WTC11 (cell line): ENCODE results near the gene TMPRSS6. TPM values are rescaled to one million over a fixed set of nuclear protein-coding genes. Genes with fewer than 3 reads are reported as not detected.

Experiments used
- ETV6 ChIP-seq: sonication (generic); formaldehyde crosslinking; IDR thresholded peaks from 2 replicates; pipeline ENCODE4 v1.8.1; 2022; ENCODE audit warnings: mild to moderate bottlenecking, missing genetic modification reagents
- FOXK1 ChIP-seq: sonication (generic); formaldehyde crosslinking; IDR thresholded peaks from 2 replicates; pipeline ENCODE4 v1.8.0; 2022; ENCODE audit warnings: mild to moderate bottlenecking, moderate library complexity, missing genetic modification reagents
- NFYB ChIP-seq: sonication (generic); formaldehyde crosslinking; conservative IDR thresholded peaks from 2 replicates; pipeline ENCODE4 v1.8.0; 2022; ENCODE audit warnings: low read depth, missing genetic modification reagents
- SP1 ChIP-seq: sonication (generic); formaldehyde crosslinking; conservative IDR thresholded peaks from 2 replicates; pipeline ENCODE4 v1.8.1; 2022; ENCODE audit warnings: missing genetic modification reagents
- STAT6 ChIP-seq: sonication (generic); formaldehyde crosslinking; conservative IDR thresholded peaks from 2 replicates; pipeline ENCODE4 v1.8.1; 2023; ENCODE audit warnings: mild to moderate bottlenecking, low read depth, missing genetic modification reagents, moderate library complexity
- TEAD1 ChIP-seq: sonication (generic); formaldehyde crosslinking; IDR thresholded peaks from 2 replicates; pipeline ENCODE4 v1.8.0; 2022; ENCODE audit warnings: mild to moderate bottlenecking, missing genetic modification reagents
- TP53 ChIP-seq: sonication (generic); formaldehyde crosslinking; IDR thresholded peaks from 2 replicates; pipeline ENCODE4 v1.8.1; 2023; ENCODE audit warnings: mild to moderate bottlenecking, missing genetic modification reagents
- ZBTB43 ChIP-seq: sonication (generic); formaldehyde crosslinking; IDR thresholded peaks from 2 replicates; pipeline ENCODE4 v1.8.1; 2023; ENCODE audit warnings: mild to moderate bottlenecking, missing genetic modification reagents
- ZNF232 ChIP-seq: sonication (generic); formaldehyde crosslinking; IDR thresholded peaks from 2 replicates; pipeline ENCODE4 v1.8.0; 2022; ENCODE audit warnings: mild to moderate bottlenecking, missing genetic modification reagents
- ZNF281 ChIP-seq: sonication (generic); formaldehyde crosslinking; IDR thresholded peaks from 2 replicates; pipeline ENCODE4 v1.8.0; 2023; ENCODE audit warnings: mild to moderate bottlenecking, missing genetic modification reagents
- ZNF425 ChIP-seq: fragments of 250-450 bp; sonication (Bioruptor Pico); conservative IDR thresholded peaks from 2 replicates; pipeline ENCODE4 v1.9.0; 2021; ENCODE audit warnings: mild to moderate bottlenecking
- total RNA-seq: library from RNA; stranded (reverse); gene quantifications from 3 replicates; pipeline ENCODE4 v1.2.3, GENCODE V29; 2021
- TF ChIP-seq, protein P1 (sequence below): sonication (generic); formaldehyde crosslinking; IDR thresholded peaks from 2 replicates; pipeline ENCODE4 v1.8.1; 2022; ENCODE audit warnings: missing genetic modification reagents, borderline replicate concordance
- TF ChIP-seq, protein P2 (sequence below): sonication (generic); formaldehyde crosslinking; IDR thresholded peaks from 2 replicates; pipeline ENCODE4 v1.8.0; 2022; ENCODE audit warnings: mild to moderate bottlenecking, missing genetic modification reagents
- TF ChIP-seq, protein P3 (sequence below): sonication (generic); formaldehyde crosslinking; IDR thresholded peaks from 2 replicates; pipeline ENCODE4 v1.8.0; 2022; ENCODE audit warnings: missing genetic modification reagents

The TMPRSS6 gene
- total RNA-seq, 1 experiment from 2014 or later: 0.11 TPM

- TF ChIP-seq, protein P1, sequence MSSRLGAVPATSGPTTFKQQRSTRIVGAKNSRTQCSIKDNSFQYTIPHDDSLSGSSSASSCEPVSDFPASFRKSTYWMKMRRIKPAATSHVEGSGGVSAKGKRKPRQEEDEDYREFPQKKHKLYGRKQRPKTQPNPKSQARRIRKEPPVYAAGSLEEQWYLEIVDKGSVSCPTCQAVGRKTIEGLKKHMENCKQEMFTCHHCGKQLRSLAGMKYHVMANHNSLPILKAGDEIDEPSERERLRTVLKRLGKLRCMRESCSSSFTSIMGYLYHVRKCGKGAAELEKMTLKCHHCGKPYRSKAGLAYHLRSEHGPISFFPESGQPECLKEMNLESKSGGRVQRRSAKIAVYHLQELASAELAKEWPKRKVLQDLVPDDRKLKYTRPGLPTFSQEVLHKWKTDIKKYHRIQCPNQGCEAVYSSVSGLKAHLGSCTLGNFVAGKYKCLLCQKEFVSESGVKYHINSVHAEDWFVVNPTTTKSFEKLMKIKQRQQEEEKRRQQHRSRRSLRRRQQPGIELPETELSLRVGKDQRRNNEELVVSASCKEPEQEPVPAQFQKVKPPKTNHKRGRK: no peak
- TF ChIP-seq TP53 (CRISPR knock-in tag): peak; percentile 74
- TF ChIP-seq TEAD1 (CRISPR knock-in tag): 0 out of 2 replicates have a peak, but pooled peaks have one; percentile 32
- peak; percentile 64 for TF ChIP-seq SP1 (CRISPR knock-in tag)
- peak; percentile 43; the same call in 1 of the 2 replicates for TF ChIP-seq ZBTB43 (CRISPR knock-in tag)
- TF ChIP-seq, protein P2, sequence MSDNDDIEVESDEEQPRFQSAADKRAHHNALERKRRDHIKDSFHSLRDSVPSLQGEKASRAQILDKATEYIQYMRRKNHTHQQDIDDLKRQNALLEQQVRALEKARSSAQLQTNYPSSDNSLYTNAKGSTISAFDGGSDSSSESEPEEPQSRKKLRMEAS: peak; percentile 77
- no peak for TF ChIP-seq ZNF425 (CRISPR knock-in tag)
- 0 out of 2 replicates have a peak, but pooled peaks have one; percentile 56 for TF ChIP-seq STAT6 (CRISPR knock-in tag)
- TF ChIP-seq FOXK1 (CRISPR knock-in tag): no peak
- TF ChIP-seq, protein P3, sequence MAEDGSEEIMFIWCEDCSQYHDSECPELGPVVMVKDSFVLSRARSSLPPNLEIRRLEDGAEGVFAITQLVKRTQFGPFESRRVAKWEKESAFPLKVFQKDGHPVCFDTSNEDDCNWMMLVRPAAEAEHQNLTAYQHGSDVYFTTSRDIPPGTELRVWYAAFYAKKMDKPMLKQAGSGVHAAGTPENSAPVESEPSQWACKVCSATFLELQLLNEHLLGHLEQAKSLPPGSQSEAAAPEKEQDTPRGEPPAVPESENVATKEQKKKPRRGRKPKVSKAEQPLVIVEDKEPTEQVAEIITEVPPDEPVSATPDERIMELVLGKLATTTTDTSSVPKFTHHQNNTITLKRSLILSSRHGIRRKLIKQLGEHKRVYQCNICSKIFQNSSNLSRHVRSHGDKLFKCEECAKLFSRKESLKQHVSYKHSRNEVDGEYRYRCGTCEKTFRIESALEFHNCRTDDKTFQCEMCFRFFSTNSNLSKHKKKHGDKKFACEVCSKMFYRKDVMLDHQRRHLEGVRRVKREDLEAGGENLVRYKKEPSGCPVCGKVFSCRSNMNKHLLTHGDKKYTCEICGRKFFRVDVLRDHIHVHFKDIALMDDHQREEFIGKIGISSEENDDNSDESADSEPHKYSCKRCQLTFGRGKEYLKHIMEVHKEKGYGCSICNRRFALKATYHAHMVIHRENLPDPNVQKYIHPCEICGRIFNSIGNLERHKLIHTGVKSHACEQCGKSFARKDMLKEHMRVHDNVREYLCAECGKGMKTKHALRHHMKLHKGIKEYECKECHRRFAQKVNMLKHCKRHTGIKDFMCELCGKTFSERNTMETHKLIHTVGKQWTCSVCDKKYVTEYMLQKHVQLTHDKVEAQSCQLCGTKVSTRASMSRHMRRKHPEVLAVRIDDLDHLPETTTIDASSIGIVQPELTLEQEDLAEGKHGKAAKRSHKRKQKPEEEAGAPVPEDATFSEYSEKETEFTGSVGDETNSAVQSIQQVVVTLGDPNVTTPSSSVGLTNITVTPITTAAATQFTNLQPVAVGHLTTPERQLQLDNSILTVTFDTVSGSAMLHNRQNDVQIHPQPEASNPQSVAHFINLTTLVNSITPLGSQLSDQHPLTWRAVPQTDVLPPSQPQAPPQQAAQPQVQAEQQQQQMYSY (CRISPR knock-in tag): no peak
- TF ChIP-seq ETV6 (CRISPR knock-in tag): 0 out of 2 replicates have a peak, but pooled peaks have one; percentile 58
- TF ChIP-seq NFYB: no peak
- TF ChIP-seq ZNF232 (CRISPR knock-in tag): peak; percentile 44; the same call in 1 of the 2 replicates
- 0 out of 2 replicates have a peak, but pooled peaks have one; percentile 62 for TF ChIP-seq ZNF281 (CRISPR knock-in tag)
These were observed 40.7 kb downstream of the TMPRSS6 start (continued) for GRCh38 chr22:37068859-37069258.
